Peyer's patch (tissue), 4 donors: ENCODE measurements around the gene UBE2D2.

Source experiments
- POLR2A ChIP-seq, 2 donors: fragments of 450-650 bp; IDR thresholded peaks; one replicate each; pipeline ENCODE4 v1.5.1; 2017; ENCODE audit warnings: antibody characterized with exemption in 2 of 2, mild to moderate bottlenecking in 2 of 2, moderate library complexity in 2 of 2
- TF ChIP-seq, protein P1 (sequence below), 6 experiments: fragments of 450-650 bp in 4 of 6; fragments of 200-600 bp in 2 of 6; sonication (generic) in 1 of 6; IDR thresholded peaks; one replicate each; pipeline ENCODE4 v1.5.1; 2017 to 2019; ENCODE audit warnings: antibody characterized with exemption in 6 of 6, mild to moderate bottlenecking in 3 of 6, moderate library complexity in 1 of 6

DNA sequence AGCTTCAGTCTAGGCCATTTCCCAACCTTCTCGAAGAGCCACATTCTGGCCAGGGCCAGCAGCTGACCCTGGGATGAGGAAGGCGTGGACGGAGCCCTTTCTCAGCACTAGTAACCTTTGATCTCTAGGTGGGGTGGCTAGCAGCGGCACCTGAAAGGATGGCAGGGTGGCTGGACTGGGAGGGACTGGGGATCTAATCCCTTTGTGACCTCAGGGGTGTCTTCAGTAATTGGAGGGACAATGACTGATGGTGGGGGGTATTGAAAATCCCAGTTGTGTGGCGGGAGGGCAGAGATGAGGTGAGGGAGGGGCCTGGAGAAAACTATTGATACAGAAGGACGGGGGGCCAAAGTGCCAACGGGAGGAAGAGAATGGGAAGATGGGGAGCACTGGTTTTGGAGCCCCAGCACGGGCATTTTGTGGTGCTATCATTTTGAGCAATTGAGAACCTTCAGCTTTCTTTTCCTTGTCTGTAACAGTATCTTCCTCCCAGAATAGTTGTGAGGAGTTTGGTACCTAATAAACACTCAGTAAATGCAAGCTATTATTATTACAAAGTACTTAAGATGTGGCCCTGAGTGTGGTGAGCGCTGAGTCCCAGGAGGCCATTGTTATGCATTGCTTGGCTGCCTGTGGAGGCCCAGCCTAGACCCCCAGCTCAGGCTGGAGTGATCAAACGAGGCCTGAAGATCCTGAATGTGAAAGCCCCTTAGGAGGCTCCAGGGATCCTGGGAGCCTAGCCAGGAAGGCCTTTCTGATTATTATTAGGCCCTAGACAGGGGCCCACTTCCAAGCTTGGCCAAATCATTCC lies 37.3 kb upstream of the UBE2D2 start:
- TF ChIP-seq, protein P1, sequence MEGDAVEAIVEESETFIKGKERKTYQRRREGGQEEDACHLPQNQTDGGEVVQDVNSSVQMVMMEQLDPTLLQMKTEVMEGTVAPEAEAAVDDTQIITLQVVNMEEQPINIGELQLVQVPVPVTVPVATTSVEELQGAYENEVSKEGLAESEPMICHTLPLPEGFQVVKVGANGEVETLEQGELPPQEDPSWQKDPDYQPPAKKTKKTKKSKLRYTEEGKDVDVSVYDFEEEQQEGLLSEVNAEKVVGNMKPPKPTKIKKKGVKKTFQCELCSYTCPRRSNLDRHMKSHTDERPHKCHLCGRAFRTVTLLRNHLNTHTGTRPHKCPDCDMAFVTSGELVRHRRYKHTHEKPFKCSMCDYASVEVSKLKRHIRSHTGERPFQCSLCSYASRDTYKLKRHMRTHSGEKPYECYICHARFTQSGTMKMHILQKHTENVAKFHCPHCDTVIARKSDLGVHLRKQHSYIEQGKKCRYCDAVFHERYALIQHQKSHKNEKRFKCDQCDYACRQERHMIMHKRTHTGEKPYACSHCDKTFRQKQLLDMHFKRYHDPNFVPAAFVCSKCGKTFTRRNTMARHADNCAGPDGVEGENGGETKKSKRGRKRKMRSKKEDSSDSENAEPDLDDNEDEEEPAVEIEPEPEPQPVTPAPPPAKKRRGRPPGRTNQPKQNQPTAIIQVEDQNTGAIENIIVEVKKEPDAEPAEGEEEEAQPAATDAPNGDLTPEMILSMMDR (IDR thresholded peaks at IDR 0.05), result no peak
- TF ChIP-seq POLR2A (IDR thresholded peaks at IDR 0.05), result no peak
